Muscle layer of duodenum (tissue), 2 donors: ENCODE results near the gene RAB11A.

Experiments
- H3K27ac ChIP-seq: one replicate; pipeline ENCODE4 v1.7.0; 2013; ENCODE audit warnings: mild to moderate bottlenecking, low read length
- H3K27me3 ChIP-seq: one replicate; pipeline ENCODE4 v1.7.0; 2013; ENCODE audit warnings: low read depth, mild to moderate bottlenecking, control low read depth, low read length
- H3K36me3 ChIP-seq, 2 donors: one replicate each; pipeline ENCODE4 v1.7.0; 2013; ENCODE audit warnings: low read length in 2 of 2, control low read depth in 1 of 2, mild to moderate bottlenecking in 1 of 2; ENCODE audit not compliant: insufficient read depth in 2 of 2, control insufficient read depth in 1 of 2
- H3K4me1 ChIP-seq, 2 donors: one replicate each; pipeline ENCODE4 v1.7.0; 2013; ENCODE audit warnings: low read length in 2 of 2, mild to moderate bottlenecking in 2 of 2, control low read depth in 1 of 2, moderate library complexity in 1 of 2; ENCODE audit not compliant: insufficient read depth in 2 of 2, control insufficient read depth in 1 of 2
- H3K4me3 ChIP-seq, 2 donors: one replicate each; pipeline ENCODE4 v1.7.0; 2013; ENCODE audit warnings: low read length in 2 of 2, low read depth in 1 of 2, mild to moderate bottlenecking in 1 of 2
- H3K9me3 ChIP-seq, 2 donors: one replicate each; pipeline ENCODE4 v1.7.0; 2013; ENCODE audit warnings: low read length in 2 of 2, control low read depth in 1 of 2, mild to moderate bottlenecking in 1 of 2; ENCODE audit not compliant: control insufficient read depth in 1 of 2
- donor health status: healthy.

The RAB11A gene

GRCh38 chr15:65912235-65912634 is 42.9 kb downstream of the RAB11A start:
- Histone ChIP-seq H3K27me3 (no peaks in the 10 kb centered on the region), H3K4me3 (no peak overlapping the region), H3K9me3 (no peaks in the 10 kb centered on the region), H3K27ac (no peak overlapping the region), H3K36me3 (peaks cover 12 to 19% of the 10 kb centered on the region in 2 donors), H3K4me1 (peaks cover 0 to 4% of the 10 kb centered on the region in 2 donors)

GRCh38 chr15:65913631-65914199 is 44.4 kb downstream of the RAB11A start:
- no peak overlapping the region for H3K27ac ChIP-seq
- peaks cover 0 to 4% of the 10 kb centered on the region in 2 donors for H3K4me1 ChIP-seq
- no peaks in the 10 kb centered on the region for H3K27me3 ChIP-seq
- H3K36me3 ChIP-seq, result peaks cover 7 to 14% of the 10 kb centered on the region in 2 donors
- no peaks in the 10 kb centered on the region for H3K9me3 ChIP-seq
- H3K4me3 ChIP-seq, result no peak overlapping the region

- Histone ChIP-seq H3K4me1 (peaks cover 0 to 4% of the 10 kb centered on the region in 2 donors), H3K27me3 (no peaks in the 10 kb centered on the region), H3K36me3 (peaks cover 7 to 14% of the 10 kb centered on the region in 2 donors), H3K9me3 (no peaks in the 10 kb centered on the region), H3K27ac (no peak overlapping the region), H3K4me3 (no peak overlapping the region)
Observed at GRCh38 chr15:65914386-65914785, 45.1 kb downstream of the RAB11A start.

GRCh38 chr15:65914981-65915925 is 46.0 kb downstream of the RAB11A start:
- Histone ChIP-seq H3K27me3 (no peaks in the 10 kb centered on the region), H3K4me3 (no peak overlapping the region), H3K9me3 (no peaks in the 10 kb centered on the region), H3K36me3 (peaks cover 7 to 10% of the 10 kb centered on the region in 2 donors), H3K27ac (no peak overlapping the region), H3K4me1 (peaks cover 0 to 4% of the 10 kb centered on the region in 2 donors)

- no peak overlapping the region for H3K27ac ChIP-seq
- peaks cover 3 to 10% of the 10 kb centered on the region in 2 donors for H3K36me3 ChIP-seq
- no peak overlapping the region for H3K4me3 ChIP-seq
- peaks cover 0 to 4% of the 10 kb centered on the region in 2 donors for H3K4me1 ChIP-seq
- no peaks in the 10 kb centered on the region for H3K9me3 ChIP-seq
- no peaks in the 10 kb centered on the region for H3K27me3 ChIP-seq
Observed at GRCh38 chr15:65916041-65916663, 46.9 kb downstream of the RAB11A start.

- H3K9me3 ChIP-seq, result no peaks in the 10 kb centered on the region
- H3K4me3 ChIP-seq, result no peak overlapping the region
- H3K36me3 ChIP-seq, result peaks cover 3 to 8% of the 10 kb centered on the region in 2 donors
- H3K4me1 ChIP-seq, result peaks cover 0 to 4% of the 10 kb centered on the region in 2 donors
- H3K27ac ChIP-seq, result no peak overlapping the region
- no peaks in the 10 kb centered on the region for H3K27me3 ChIP-seq
Observed at GRCh38 chr15:65916664-65917406, 47.5 kb downstream of the RAB11A start.

GRCh38 chr15:65917407-65917756 is 48.1 kb downstream of the RAB11A start:
- Histone ChIP-seq H3K9me3 (no peaks in the 10 kb centered on the region), H3K4me3 (no peak overlapping the region), H3K4me1 (peaks cover 0 to 4% of the 10 kb centered on the region in 2 donors), H3K36me3 (peaks cover 0 to 3% of the 10 kb centered on the region in 2 donors), H3K27me3 (no peaks in the 10 kb centered on the region), H3K27ac (no peak overlapping the region)

GRCh38 chr15:65917936-65918335 is 48.6 kb downstream of the RAB11A start:
- Histone ChIP-seq H3K4me3 (no peak overlapping the region), H3K27ac (no peak overlapping the region), H3K4me1 (peaks cover 0 to 4% of the 10 kb centered on the region in 2 donors), H3K36me3 (no peaks in the 10 kb centered on the region), H3K9me3 (no peaks in the 10 kb centered on the region), H3K27me3 (no peaks in the 10 kb centered on the region)

GRCh38 chr15:65918357-65918920 is 49.1 kb downstream of the RAB11A start:
- H3K27me3 ChIP-seq, result no peaks in the 10 kb centered on the region
- peaks cover 0 to 4% of the 10 kb centered on the region in 2 donors for H3K4me1 ChIP-seq
- no peaks in the 10 kb centered on the region for H3K9me3 ChIP-seq
- no peak overlapping the region for H3K27ac ChIP-seq
- no peaks in the 10 kb centered on the region for H3K36me3 ChIP-seq
- H3K4me3 ChIP-seq, result no peak overlapping the region

- no peak overlapping the region for H3K4me3 ChIP-seq
- H3K27ac ChIP-seq, result no peak overlapping the region
- H3K9me3 ChIP-seq, result no peaks in the 10 kb centered on the region
- no peaks in the 10 kb centered on the region for H3K36me3 ChIP-seq
- H3K4me1 ChIP-seq, result peaks cover 0 to 4% of the 10 kb centered on the region in 2 donors
- H3K27me3 ChIP-seq, result no peaks in the 10 kb centered on the region
Observed at GRCh38 chr15:65918945-65919344, 49.7 kb downstream of the RAB11A start.
